Suprapubic skin (tissue), 4 donors: Measurements from ENCODE around the gene CAMK2G.

Source experiments
- POLR2A ChIP-seq, 2 donors: fragments of 450-650 bp; IDR thresholded peaks; one replicate each; pipeline ENCODE4 v1.6.1; 2017; ENCODE audit warnings: antibody characterized with exemption in 2 of 2, mild to moderate bottlenecking in 2 of 2, moderate library complexity in 2 of 2
- POLR2AphosphoS5 ChIP-seq, 3 donors: sonication (generic); formaldehyde crosslinking; IDR thresholded peaks; one replicate each; pipeline ENCODE4 v1.6.1; 2017; ENCODE audit warnings: antibody characterized with exemption in 3 of 3
- TF ChIP-seq, protein P1 (sequence below), 2 donors: fragments of 200-600 bp in 1 of 2; fragments of 450-650 bp in 1 of 2; sonication (generic) in 1 of 2; IDR thresholded peaks; one replicate each; pipeline ENCODE4 v1.5.1; 2016 to 2019; ENCODE audit warnings: antibody characterized with exemption in 2 of 2, mild to moderate bottlenecking in 1 of 2, moderate library complexity in 1 of 2

DNA sequence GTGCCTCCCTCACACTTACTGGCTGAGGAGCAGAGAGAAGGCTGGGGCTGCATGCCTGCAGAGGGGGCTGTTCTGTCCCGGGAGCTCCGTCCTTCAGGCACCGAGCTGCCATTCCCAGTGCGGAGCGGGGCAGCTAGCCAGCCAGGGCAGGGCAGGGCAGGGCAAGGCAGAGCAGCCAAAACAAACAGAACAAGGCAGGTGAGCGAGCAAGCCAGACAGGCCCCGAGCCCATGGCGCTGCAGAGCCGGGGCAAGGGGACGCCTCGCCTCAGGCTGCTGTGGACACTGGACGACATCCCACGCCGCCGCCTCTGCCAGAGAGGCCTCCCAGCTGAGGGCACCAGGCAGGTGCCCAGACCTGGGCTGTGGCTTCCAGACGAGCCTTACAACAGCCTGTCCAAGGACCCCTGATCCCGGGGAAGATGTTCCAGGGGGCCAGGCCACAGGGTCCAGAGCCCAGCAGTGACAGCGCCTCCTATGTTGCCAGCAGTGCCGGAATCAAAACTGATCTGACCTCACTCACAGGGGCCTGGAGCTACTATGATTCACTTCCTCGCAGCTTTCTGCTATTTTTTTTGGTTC is 54.8 kb downstream of the CAMK2G start:
- no peak for TF ChIP-seq POLR2AphosphoS5 (IDR thresholded peaks at IDR 0.05)
- TF ChIP-seq, protein P1, sequence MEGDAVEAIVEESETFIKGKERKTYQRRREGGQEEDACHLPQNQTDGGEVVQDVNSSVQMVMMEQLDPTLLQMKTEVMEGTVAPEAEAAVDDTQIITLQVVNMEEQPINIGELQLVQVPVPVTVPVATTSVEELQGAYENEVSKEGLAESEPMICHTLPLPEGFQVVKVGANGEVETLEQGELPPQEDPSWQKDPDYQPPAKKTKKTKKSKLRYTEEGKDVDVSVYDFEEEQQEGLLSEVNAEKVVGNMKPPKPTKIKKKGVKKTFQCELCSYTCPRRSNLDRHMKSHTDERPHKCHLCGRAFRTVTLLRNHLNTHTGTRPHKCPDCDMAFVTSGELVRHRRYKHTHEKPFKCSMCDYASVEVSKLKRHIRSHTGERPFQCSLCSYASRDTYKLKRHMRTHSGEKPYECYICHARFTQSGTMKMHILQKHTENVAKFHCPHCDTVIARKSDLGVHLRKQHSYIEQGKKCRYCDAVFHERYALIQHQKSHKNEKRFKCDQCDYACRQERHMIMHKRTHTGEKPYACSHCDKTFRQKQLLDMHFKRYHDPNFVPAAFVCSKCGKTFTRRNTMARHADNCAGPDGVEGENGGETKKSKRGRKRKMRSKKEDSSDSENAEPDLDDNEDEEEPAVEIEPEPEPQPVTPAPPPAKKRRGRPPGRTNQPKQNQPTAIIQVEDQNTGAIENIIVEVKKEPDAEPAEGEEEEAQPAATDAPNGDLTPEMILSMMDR (IDR thresholded peaks at IDR 0.05), result no peak
- TF ChIP-seq POLR2A (IDR thresholded peaks at IDR 0.05), result no peak
